Prostate gland (tissue), 2 donors: ENCODE measurements around the gene OR2A12.

Source experiments
- CTCF ChIP-seq, 4 experiments: fragments of 200-600 bp in 2 of 4; fragments of 450-650 bp in 2 of 4; sonication (generic) in 2 of 4; IDR thresholded peaks; 1 replicate in 3 of 4; 2 replicates in 1 of 4; pipeline ENCODE4 v1.5.1; 2016 to 2019; ENCODE audit warnings: antibody characterized with exemption in 4 of 4, mild to moderate bottlenecking in 2 of 4, moderate library complexity in 2 of 4
- POLR2A ChIP-seq: fragments of 450-650 bp; IDR thresholded peaks from one replicate; pipeline ENCODE4 v1.6.1; 2016; ENCODE audit warnings: antibody characterized with exemption, mild to moderate bottlenecking
- POLR2AphosphoS5 ChIP-seq: sonication (generic); formaldehyde crosslinking; IDR thresholded peaks from one replicate; pipeline ENCODE4 v1.6.1; 2017; ENCODE audit warnings: antibody characterized with exemption

GRCh38 chr7:144057954-144058353 is 28.1 kb upstream of the OR2A12 start:
- TF ChIP-seq POLR2A = no peak
- TF ChIP-seq CTCF (IDR thresholded peaks at IDR 0.05) = no peak
- no peak for TF ChIP-seq POLR2AphosphoS5
